ENCODE data around the gene ARL6IP4.

DNA sequence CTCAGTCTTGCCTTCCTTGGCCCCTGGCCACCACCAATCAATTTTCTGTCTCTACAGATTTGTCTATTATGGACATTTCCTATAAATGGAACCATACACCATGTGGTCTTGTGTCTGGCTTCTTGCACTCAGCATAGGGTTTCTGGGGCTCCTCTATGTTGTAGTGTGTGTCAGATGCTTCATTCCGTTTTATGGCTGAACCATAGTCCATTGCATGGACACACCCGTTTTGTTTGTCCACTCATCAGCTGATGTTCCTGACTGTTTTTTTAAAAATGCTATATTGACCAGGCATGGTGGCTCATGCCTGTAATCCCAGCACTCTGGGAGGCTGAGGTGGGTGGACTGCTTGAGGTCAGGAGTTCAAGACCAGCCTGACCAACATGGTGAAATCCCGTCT lies 21.0 kb downstream of the ARL6IP4 start:
- TF ChIP-seq SP1 (CRISPR knock-in tag; conservative IDR thresholded peaks at IDR 0.05) (no peak), AR (CRISPR knock-in tag; IDR thresholded peaks at IDR 0.05) (no peak), NR3C1 (CRISPR knock-in tag; conservative IDR thresholded peaks at IDR 0.05; ENCODE audit: low read depth) (no peak)
- TF ChIP-seq, protein P1, sequence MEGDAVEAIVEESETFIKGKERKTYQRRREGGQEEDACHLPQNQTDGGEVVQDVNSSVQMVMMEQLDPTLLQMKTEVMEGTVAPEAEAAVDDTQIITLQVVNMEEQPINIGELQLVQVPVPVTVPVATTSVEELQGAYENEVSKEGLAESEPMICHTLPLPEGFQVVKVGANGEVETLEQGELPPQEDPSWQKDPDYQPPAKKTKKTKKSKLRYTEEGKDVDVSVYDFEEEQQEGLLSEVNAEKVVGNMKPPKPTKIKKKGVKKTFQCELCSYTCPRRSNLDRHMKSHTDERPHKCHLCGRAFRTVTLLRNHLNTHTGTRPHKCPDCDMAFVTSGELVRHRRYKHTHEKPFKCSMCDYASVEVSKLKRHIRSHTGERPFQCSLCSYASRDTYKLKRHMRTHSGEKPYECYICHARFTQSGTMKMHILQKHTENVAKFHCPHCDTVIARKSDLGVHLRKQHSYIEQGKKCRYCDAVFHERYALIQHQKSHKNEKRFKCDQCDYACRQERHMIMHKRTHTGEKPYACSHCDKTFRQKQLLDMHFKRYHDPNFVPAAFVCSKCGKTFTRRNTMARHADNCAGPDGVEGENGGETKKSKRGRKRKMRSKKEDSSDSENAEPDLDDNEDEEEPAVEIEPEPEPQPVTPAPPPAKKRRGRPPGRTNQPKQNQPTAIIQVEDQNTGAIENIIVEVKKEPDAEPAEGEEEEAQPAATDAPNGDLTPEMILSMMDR (IDR thresholded peaks at IDR 0.05), result no peak

All from WTC11 (cell line).